ENCODE data around the gene PJA1. TPM values are rescaled to one million over a fixed set of nuclear protein-coding genes. Genes with fewer than 3 reads are reported as not detected.
A peak's percentile ranks its signal among the peaks of the same experiment; 100 is the strongest.

Gene PJA1
- total RNA-seq, 1 donor from 2014 or later, result 18.1 TPM

- no peaks in the 10 kb centered on the region for H3K4me1 Mint-ChIP-seq (ENCODE audit: low read depth)
- H3K27ac Mint-ChIP-seq, result no peak overlapping the region
- no peaks in the 10 kb centered on the region for H3K36me3 Mint-ChIP-seq (ENCODE audit: low read depth)
Measured at GRCh38 chrX:69185886-69186285, 20.6 kb upstream of the PJA1 start.

DNA sequence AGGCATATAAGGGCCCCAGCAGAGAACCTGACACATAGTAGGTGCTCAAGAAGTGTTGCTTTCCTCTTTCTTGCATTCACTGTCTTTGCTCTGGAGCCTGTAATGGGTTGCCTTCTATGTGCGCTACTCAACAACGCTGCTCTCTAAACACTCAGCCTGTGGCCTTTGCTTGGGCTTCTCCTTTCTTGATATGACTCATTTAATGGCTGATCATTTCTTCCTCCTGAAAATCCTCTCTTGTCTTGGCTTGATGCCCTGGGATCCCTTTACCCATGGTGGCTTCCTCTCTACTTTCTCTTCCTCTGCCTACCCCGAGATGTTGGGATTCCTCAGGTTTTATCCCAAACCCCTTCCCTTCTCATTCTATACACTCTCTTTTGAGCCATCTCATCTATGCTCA lies 19.9 kb upstream of the PJA1 start:
- peaks cover 7% of the 10 kb centered on the region for H3K27me3 Mint-ChIP-seq (ENCODE audit: low read depth)
- H3K9me3 Mint-ChIP-seq, result no peaks in the 10 kb centered on the region
- no peak overlapping the region for H3K4me3 Mint-ChIP-seq (ENCODE audit: low read depth)
- DNase-seq (ENCODE audit: low spot score), result no peak
- H3K36me3 Mint-ChIP-seq (ENCODE audit: low read depth), result no peaks in the 10 kb centered on the region
- intact Hi-C loops (cut with micrococcal nuclease), result no loop called here
- no peaks in the 10 kb centered on the region for H3K4me1 Mint-ChIP-seq (ENCODE audit: low read depth)
- H3K27ac Mint-ChIP-seq, result no peak overlapping the region

More at GRCh38 chrX:69185886-69186285, 20.6 kb upstream of the PJA1 start:
- no peak for DNase-seq (ENCODE audit: low spot score)
- intact Hi-C loops (cut with micrococcal nuclease), result no loop called here
- no peak overlapping the region for H3K4me3 Mint-ChIP-seq (ENCODE audit: low read depth)
- no peaks in the 10 kb centered on the region for H3K9me3 Mint-ChIP-seq
- H3K27me3 Mint-ChIP-seq (ENCODE audit: low read depth), result peaks cover 3% of the 10 kb centered on the region

GRCh38 chrX:69182818-69183380 lies 17.6 kb upstream of the PJA1 start:
- Mint-ChIP-seq H3K4me1 (ENCODE audit: low read depth) (no peaks in the 10 kb centered on the region), H3K27me3 (ENCODE audit: low read depth) (peaks cover 10% of the 10 kb centered on the region), H3K27ac (no peak overlapping the region), H3K4me3 (ENCODE audit: low read depth) (no peak overlapping the region), H3K36me3 (ENCODE audit: low read depth) (no peaks in the 10 kb centered on the region), H3K9me3 (no peaks in the 10 kb centered on the region)
- DNase-seq (ENCODE audit: low spot score), result no peak
- intact Hi-C loops (cut with micrococcal nuclease), result no loop called here

GRCh38 chrX:69179380-69179911 lies 14.2 kb upstream of the PJA1 start:
- Mint-ChIP-seq H3K4me1 (ENCODE audit: low read depth) (no peaks in the 10 kb centered on the region), H3K27ac (no peak overlapping the region), H3K4me3 (ENCODE audit: low read depth) (no peak overlapping the region), H3K9me3 (no peaks in the 10 kb centered on the region), H3K27me3 (ENCODE audit: low read depth) (peaks cover 14% of the 10 kb centered on the region), H3K36me3 (ENCODE audit: low read depth) (no peaks in the 10 kb centered on the region)
- DNase-seq (ENCODE audit: low spot score), result no peak
- intact Hi-C loops (cut with micrococcal nuclease), result no loop called here

DNA sequence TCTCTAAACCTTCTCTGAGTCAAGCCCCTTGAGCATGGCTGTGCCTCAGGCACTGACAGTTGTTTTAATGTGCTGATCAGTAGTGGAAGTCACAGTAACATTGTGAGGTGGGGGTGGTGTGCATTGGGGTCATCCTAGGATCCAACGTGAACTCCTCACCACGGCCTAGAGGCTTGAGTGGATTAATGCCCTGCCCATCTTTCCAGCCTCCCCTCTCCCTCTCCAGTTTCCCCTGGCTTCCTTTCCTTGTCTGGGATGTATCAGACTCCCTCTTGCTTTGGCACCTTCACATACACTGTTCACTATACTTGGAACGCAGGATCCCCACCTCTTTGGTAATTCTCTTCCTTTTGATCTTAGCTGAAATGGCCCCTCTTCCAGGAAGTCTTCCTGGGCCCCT lies 13.3 kb upstream of the PJA1 start:
- Mint-ChIP-seq H3K4me1 (ENCODE audit: low read depth) (no peaks in the 10 kb centered on the region), H3K9me3 (no peaks in the 10 kb centered on the region), H3K27ac (no peak overlapping the region), H3K27me3 (ENCODE audit: low read depth) (peaks cover 13% of the 10 kb centered on the region), H3K4me3 (ENCODE audit: low read depth) (no peak overlapping the region), H3K36me3 (ENCODE audit: low read depth) (no peaks in the 10 kb centered on the region)
- intact Hi-C loops (cut with micrococcal nuclease), result no loop called here
- DNase-seq (ENCODE audit: low spot score), result no peak

DNA sequence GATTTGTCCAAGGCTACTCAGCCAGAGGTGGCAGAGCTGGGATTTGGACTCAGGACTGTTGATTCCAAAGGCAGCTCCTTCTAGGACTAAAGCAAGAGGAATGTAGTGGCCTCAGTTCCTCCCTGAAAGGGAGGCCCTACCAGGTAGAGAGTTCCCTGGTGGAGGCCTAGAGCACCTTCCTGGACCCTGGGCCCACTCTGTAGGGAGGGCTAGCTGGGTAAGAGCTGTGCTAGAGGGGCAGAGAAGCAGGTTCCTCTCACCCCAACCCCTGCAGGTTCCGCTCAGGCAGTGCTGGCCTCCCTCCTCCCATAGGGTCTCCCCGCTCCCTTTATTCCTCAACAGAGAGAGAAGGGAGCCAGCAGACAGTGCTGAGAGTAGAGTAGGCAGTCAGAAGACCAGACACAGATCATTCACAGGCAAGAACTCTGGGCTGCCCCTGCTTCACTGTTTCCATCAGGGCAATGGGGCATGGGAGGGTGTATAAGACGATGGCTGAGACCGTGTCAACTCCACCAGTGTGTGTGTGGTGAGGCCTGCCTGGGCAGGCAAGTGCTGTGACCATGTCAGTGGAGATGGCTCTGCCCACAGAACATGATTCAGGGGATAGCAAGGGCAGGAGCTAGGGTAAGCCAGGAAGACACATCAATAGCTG lies 12.4 kb upstream of the PJA1 start:
- Mint-ChIP-seq H3K4me3 (ENCODE audit: low read depth) (no peak overlapping the region), H3K9me3 (no peaks in the 10 kb centered on the region), H3K27me3 (ENCODE audit: low read depth) (peaks cover 13% of the 10 kb centered on the region), H3K27ac (no peak overlapping the region), H3K36me3 (ENCODE audit: low read depth) (no peaks in the 10 kb centered on the region), H3K4me1 (ENCODE audit: low read depth) (no peaks in the 10 kb centered on the region)
- no peak for DNase-seq (ENCODE audit: low spot score)
- intact Hi-C loops (cut with micrococcal nuclease), result no loop called here

DNA sequence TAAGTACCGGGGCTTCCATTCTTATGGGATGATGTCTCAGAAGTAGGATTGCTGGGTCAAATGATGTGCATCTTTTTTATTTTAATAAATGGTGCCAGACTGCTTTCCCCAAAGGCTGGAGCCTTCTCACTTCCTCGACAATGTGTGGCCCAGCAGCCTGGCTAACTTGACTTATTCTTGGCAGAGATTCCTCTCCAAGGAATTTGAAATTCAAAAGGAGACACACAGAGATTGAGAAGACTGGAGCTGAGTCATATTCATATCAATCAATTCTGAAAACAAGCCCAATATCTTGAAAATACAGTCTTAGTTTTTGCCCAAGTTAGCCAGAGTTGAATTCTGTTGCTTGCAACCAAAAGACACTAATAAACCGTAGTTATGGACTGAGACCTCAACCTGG lies 10.8 kb upstream of the PJA1 start:
- Mint-ChIP-seq H3K4me1 (ENCODE audit: low read depth) (no peaks in the 10 kb centered on the region), H3K4me3 (ENCODE audit: low read depth) (no peak overlapping the region), H3K36me3 (ENCODE audit: low read depth) (no peaks in the 10 kb centered on the region), H3K9me3 (no peaks in the 10 kb centered on the region), H3K27me3 (ENCODE audit: low read depth) (peaks cover 16% of the 10 kb centered on the region), H3K27ac (no peak overlapping the region)
- intact Hi-C loops (cut with micrococcal nuclease), result no loop called here
- no peak for DNase-seq (ENCODE audit: low spot score)

GRCh38 chrX:69173906-69174305 lies 8.7 kb upstream of the PJA1 start:
- no peak for DNase-seq (ENCODE audit: low spot score)
- Mint-ChIP-seq H3K9me3 (no peaks in the 10 kb centered on the region), H3K4me3 (ENCODE audit: low read depth) (no peak overlapping the region), H3K36me3 (ENCODE audit: low read depth) (no peaks in the 10 kb centered on the region), H3K27me3 (ENCODE audit: low read depth) (peaks cover 14% of the 10 kb centered on the region), H3K4me1 (ENCODE audit: low read depth) (no peaks in the 10 kb centered on the region), H3K27ac (no peak overlapping the region)
- intact Hi-C loops (cut with micrococcal nuclease), result no loop called here

DNA sequence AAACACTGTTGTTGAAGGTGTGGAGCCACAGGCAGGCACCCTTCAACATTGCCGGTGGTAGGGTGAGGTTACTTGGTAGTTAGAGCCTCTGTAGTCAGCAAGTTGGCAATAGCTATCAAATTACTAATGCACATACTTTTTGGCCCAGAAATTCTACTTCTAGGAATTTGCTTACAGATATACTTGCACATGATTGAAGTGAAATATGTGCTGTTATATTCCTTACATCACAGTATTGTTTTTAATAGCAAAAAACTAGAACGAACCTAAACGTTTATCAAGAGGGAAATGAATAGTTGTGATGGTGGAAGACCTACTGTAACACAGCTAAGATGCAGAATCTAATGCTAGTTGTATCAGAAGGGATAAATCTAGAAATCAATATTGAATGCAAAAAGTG lies 7.7 kb upstream of the PJA1 start:
- no peaks in the 10 kb centered on the region for H3K36me3 Mint-ChIP-seq (ENCODE audit: low read depth)
- intact Hi-C loops (cut with micrococcal nuclease), result no loop called here
- H3K27ac Mint-ChIP-seq, result no peak overlapping the region
- DNase-seq (ENCODE audit: low spot score), result no peak
- H3K9me3 Mint-ChIP-seq, result no peaks in the 10 kb centered on the region
- H3K4me1 Mint-ChIP-seq (ENCODE audit: low read depth), result no peaks in the 10 kb centered on the region
- peaks cover 19% of the 10 kb centered on the region for H3K27me3 Mint-ChIP-seq (ENCODE audit: low read depth)
- H3K4me3 Mint-ChIP-seq (ENCODE audit: low read depth), result no peak overlapping the region

DNA sequence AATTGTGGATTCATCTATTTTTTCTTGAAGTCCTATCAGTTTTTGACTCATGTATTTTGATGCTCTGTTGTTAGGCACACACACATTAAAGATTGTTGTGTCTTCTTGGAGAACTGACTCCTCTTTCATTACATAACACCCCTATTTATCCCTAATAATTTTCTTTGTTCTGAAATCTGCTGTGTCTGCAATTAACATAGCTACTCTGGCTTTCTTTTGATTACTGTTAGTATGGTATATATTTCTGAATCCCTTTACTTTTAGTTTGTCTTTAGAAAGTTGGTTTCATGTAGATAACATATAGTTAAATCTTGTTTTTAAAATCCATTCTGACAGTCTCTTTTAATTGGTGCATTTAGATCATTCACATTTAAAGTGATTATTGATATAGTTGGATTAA lies 5.1 kb upstream of the PJA1 start:
- DNase-seq (ENCODE audit: low spot score), result no peak
- Mint-ChIP-seq H3K27me3 (ENCODE audit: low read depth) (peaks cover 21% of the 10 kb centered on the region), H3K36me3 (ENCODE audit: low read depth) (no peaks in the 10 kb centered on the region), H3K4me3 (ENCODE audit: low read depth) (no peak overlapping the region), H3K27ac (no peak overlapping the region), H3K4me1 (ENCODE audit: low read depth) (no peaks in the 10 kb centered on the region), H3K9me3 (no peaks in the 10 kb centered on the region)
- intact Hi-C loops (cut with micrococcal nuclease), result no loop called here

DNA sequence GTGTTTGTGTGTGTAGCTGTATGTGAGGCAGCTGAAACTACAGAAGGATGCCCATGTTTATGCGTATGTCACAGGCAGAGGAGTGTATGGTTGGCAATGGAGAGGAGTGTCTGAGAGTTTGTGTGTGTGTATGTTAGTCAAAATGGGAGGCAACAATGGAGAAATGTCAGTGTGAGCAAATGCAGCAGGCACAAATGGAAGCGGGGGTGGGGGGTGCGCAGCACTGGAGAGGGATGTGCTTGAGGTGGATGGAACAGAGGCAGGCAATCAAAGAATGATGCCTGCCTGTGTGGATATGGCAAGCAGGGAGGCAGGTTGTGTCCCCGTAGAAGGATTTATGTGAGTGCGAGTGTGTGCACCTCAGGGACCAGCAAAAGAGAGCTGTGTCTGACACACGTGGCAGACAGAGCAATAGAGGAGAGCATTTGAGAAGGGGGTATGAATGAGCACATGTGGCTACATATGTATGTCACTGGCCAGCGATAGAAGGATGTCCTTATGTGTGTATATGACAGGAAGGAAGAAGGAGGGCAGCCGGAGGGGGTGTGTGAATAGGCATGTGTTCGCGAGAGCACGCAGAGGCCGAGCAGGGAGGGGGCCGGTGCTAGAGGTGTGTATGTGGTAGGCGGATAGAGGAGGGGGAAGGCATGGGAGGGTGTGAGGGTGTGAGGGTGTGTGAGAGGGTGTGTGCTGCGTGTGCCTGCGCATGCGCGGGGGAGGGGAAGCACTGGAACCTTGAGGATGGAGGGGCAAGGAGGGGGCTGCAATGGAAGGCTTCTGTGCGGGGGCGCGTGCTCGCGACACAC lies 1.1 kb downstream of the PJA1 start:
- DNase-seq (ENCODE audit: low spot score), result peak; percentile 53
- H3K4me1 Mint-ChIP-seq (ENCODE audit: low read depth), result peaks cover 21% of the 10 kb centered on the region
- no peaks in the 10 kb centered on the region for H3K9me3 Mint-ChIP-seq
- intact Hi-C loops (cut with micrococcal nuclease), result loop anchor here (2.0 kb wide), 1 partner anchor 335 kb away; the partner anchor contains the start of gene EFNB1
- H3K36me3 Mint-ChIP-seq (ENCODE audit: low read depth), result peaks cover 22% of the 10 kb centered on the region
- H3K27me3 Mint-ChIP-seq (ENCODE audit: low read depth), result peaks cover 9% of the 10 kb centered on the region
- peak overlapping the region; percentile 83 for H3K27ac Mint-ChIP-seq
- H3K4me3 Mint-ChIP-seq (ENCODE audit: low read depth), result peak overlapping the region; percentile 81

- Mint-ChIP-seq H3K4me3 (ENCODE audit: low read depth) (no peak overlapping the region), H3K27me3 (ENCODE audit: low read depth) (peaks cover 2% of the 10 kb centered on the region), H3K4me1 (ENCODE audit: low read depth) (peaks cover 21% of the 10 kb centered on the region), H3K27ac (no peak overlapping the region), H3K9me3 (no peaks in the 10 kb centered on the region), H3K36me3 (ENCODE audit: low read depth) (peaks cover 22% of the 10 kb centered on the region)
- DNase-seq (ENCODE audit: low spot score), result no peak
- intact Hi-C loops (cut with micrococcal nuclease), result no loop called here
Measured at GRCh38 chrX:69162361-69162865, 2.8 kb downstream of the PJA1 start.

All from activated T-helper 2 cell treated with anti-CD3 and anti-CD28 coated beads, Interferon-gamma antibody, Interleukin-2, Interleukin-4, amounts not matched to agents 10 μg/mL and 5 μg/mL and 100 μg/mL, durations not matched to agents 14 hours and 24 hours and 36 hours (primary cell).